Duodenal mucosa (tissue), 2 donors: ENCODE results near the gene ZFPM1.
"Not testable (repeated sequence)": the region's sequence is repeated elsewhere in the genome, so short reads cannot be mapped to it uniquely, and the experiment has no call there.

Experiments used
- H3K27ac ChIP-seq: one replicate; pipeline ENCODE4 v1.7.0; 2013; ENCODE audit warnings: low read depth, low read length
- H3K27me3 ChIP-seq, 2 donors: one replicate each; pipeline ENCODE4 v1.7.0; 2013; ENCODE audit warnings: low read length in 2 of 2, control low read depth in 1 of 2; ENCODE audit not compliant: insufficient read depth in 2 of 2, control insufficient read depth in 1 of 2
- H3K36me3 ChIP-seq, 2 donors: one replicate each; pipeline ENCODE4 v1.7.0; 2013; ENCODE audit warnings: low read length in 2 of 2, control low read depth in 1 of 2; ENCODE audit not compliant: insufficient read depth in 2 of 2, control insufficient read depth in 1 of 2
- H3K4me1 ChIP-seq, 2 donors: one replicate each; pipeline ENCODE4 v1.7.0; 2013; ENCODE audit warnings: low read length in 2 of 2, control low read depth in 1 of 2; ENCODE audit not compliant: insufficient read depth in 2 of 2, control insufficient read depth in 1 of 2
- H3K4me3 ChIP-seq, 2 donors: one replicate each; pipeline ENCODE4 v1.7.0; 2013; ENCODE audit warnings: low read length in 2 of 2, low read depth in 1 of 2
- H3K9ac ChIP-seq, 2 donors: one replicate each; pipeline ENCODE4 v1.7.0; 2013; ENCODE audit warnings: low read length in 2 of 2, low read depth in 1 of 2
- H3K9me3 ChIP-seq, 2 donors: one replicate each; pipeline ENCODE4 v1.7.0; 2013; ENCODE audit warnings: low read length in 2 of 2, control low read depth in 1 of 2; ENCODE audit not compliant: control insufficient read depth in 1 of 2

ZFPM1 gene

GRCh38 chr16:88479793-88480760, 27.0 kb downstream of the ZFPM1 start:
- peaks cover 78 to 84% of the 10 kb centered on the region in 2 donors for H3K4me1 ChIP-seq
- H3K9me3 ChIP-seq, result no peaks in the 10 kb centered on the region
- no peak overlapping the region for H3K4me3 ChIP-seq
- H3K36me3 ChIP-seq, result no peaks in the 10 kb centered on the region
- H3K9ac ChIP-seq, result no peak overlapping the region
- no peak overlapping the region for H3K27ac ChIP-seq
- no peaks in the 10 kb centered on the region for H3K27me3 ChIP-seq

GRCh38 chr16:88480829-88481228, 27.7 kb downstream of the ZFPM1 start:
- H3K9ac ChIP-seq, result no peak overlapping the region
- H3K27me3 ChIP-seq, result no peaks in the 10 kb centered on the region
- H3K4me1 ChIP-seq, result peaks cover 79 to 85% of the 10 kb centered on the region in 2 donors

GRCh38 chr16:88481851-88482250, 28.8 kb downstream of the ZFPM1 start:
- no peak overlapping the region for H3K27ac ChIP-seq
- no peaks in the 10 kb centered on the region for H3K9me3 ChIP-seq
- peaks cover 0 to 7% of the 10 kb centered on the region in 2 donors for H3K36me3 ChIP-seq
- peaks cover 79 to 85% of the 10 kb centered on the region in 2 donors for H3K4me1 ChIP-seq
- peak overlapping the region in 1 of 2 donors; percentile 19 for H3K9ac ChIP-seq
- no peak overlapping the region for H3K4me3 ChIP-seq
- H3K27me3 ChIP-seq, result no peaks in the 10 kb centered on the region

More at GRCh38 chr16:88480829-88481228, 27.7 kb downstream of the ZFPM1 start:
- Histone ChIP-seq H3K9me3 (no peaks in the 10 kb centered on the region), H3K4me3 (no peak overlapping the region), H3K36me3 (no peaks in the 10 kb centered on the region), H3K27ac (no peak overlapping the region)

- H3K27me3 ChIP-seq, result no peaks in the 10 kb centered on the region
- no peak overlapping the region for H3K9ac ChIP-seq
- peaks cover 83 to 87% of the 10 kb centered on the region in 2 donors for H3K4me1 ChIP-seq
- H3K9me3 ChIP-seq, result no peaks in the 10 kb centered on the region
- H3K27ac ChIP-seq, result no peak overlapping the region
- H3K36me3 ChIP-seq, result peaks cover 3 to 7% of the 10 kb centered on the region in 2 donors
- no peak overlapping the region for H3K4me3 ChIP-seq
These were observed 29.7 kb downstream of the ZFPM1 start for GRCh38 chr16:88482630-88483391.

GRCh38 chr16:88483392-88483641, 30.2 kb downstream of the ZFPM1 start:
- no peak overlapping the region for H3K27ac ChIP-seq
- H3K9me3 ChIP-seq, result no peaks in the 10 kb centered on the region
- H3K9ac ChIP-seq, result peak overlapping the region in 1 of 2 donors; percentile 38
- no peaks in the 10 kb centered on the region for H3K27me3 ChIP-seq
- no peak overlapping the region for H3K4me3 ChIP-seq
- peaks cover 3 to 7% of the 10 kb centered on the region in 2 donors for H3K36me3 ChIP-seq
- peaks cover 82 to 86% of the 10 kb centered on the region in 2 donors for H3K4me1 ChIP-seq

GRCh38 chr16:88484505-88485365, 31.7 kb downstream of the ZFPM1 start:
- H3K9me3 ChIP-seq, result no peaks in the 10 kb centered on the region
- peaks cover 3 to 7% of the 10 kb centered on the region in 2 donors for H3K36me3 ChIP-seq
- H3K9ac ChIP-seq, result peak overlapping the region; percentile 25 to 39
- no peak overlapping the region for H3K27ac ChIP-seq
- H3K27me3 ChIP-seq, result no peaks in the 10 kb centered on the region
- no peak overlapping the region for H3K4me3 ChIP-seq
- peaks cover 82 to 86% of the 10 kb centered on the region in 2 donors for H3K4me1 ChIP-seq

GRCh38 chr16:88485366-88485741, 32.3 kb downstream of the ZFPM1 start:
- H3K4me3 ChIP-seq, H3K27me3 ChIP-seq, H3K27ac ChIP-seq, H3K9me3 ChIP-seq: not testable (repeated sequence)
- Histone ChIP-seq H3K36me3 (peaks cover 3 to 10% of the 10 kb centered on the region in 2 donors), H3K9ac (peak overlapping the region in 1 of 2 donors; percentile 25), H3K4me1 (peaks cover 78 to 79% of the 10 kb centered on the region in 2 donors)

GRCh38 chr16:88486398-88487123, 33.5 kb downstream of the ZFPM1 start:
- Histone ChIP-seq H3K9ac (peak overlapping the region in 1 of 2 donors; percentile 25), H3K9me3 (no peaks in the 10 kb centered on the region), H3K27me3 (no peaks in the 10 kb centered on the region), H3K27ac (no peak overlapping the region), H3K4me3 (no peak overlapping the region), H3K4me1 (peaks cover 72 to 81% of the 10 kb centered on the region in 2 donors), H3K36me3 (peaks cover 3 to 15% of the 10 kb centered on the region in 2 donors)

- Histone ChIP-seq H3K4me1 (peaks cover 67 to 78% of the 10 kb centered on the region in 2 donors), H3K27ac (no peak overlapping the region), H3K27me3 (no peaks in the 10 kb centered on the region)
These were observed 34.0 kb downstream of the ZFPM1 start for GRCh38 chr16:88487124-88487432.

More at GRCh38 chr16:88487124-88487432, 34.0 kb downstream of the ZFPM1 start:
- Histone ChIP-seq H3K36me3 (peaks cover 3 to 15% of the 10 kb centered on the region in 2 donors), H3K4me3 (no peak overlapping the region), H3K9me3 (no peaks in the 10 kb centered on the region), H3K9ac (peak overlapping the region in 1 of 2 donors; percentile 25)
